Activated B cell treated with CpG ODN at 0.5 μM for 24 hours (primary cell): ENCODE results near the gene TEKT1. TPM values are rescaled to one million over a fixed set of nuclear protein-coding genes. Genes with fewer than 3 reads are reported as not detected.
A peak's percentile ranks its signal among the peaks of the same experiment; 100 is the strongest.

ENCODE experiments used
- ATAC-seq: fragments of 200-7000 bp; cut with Tn5 transposase; one replicate; pipeline ENCODE4 v1.10.0; 2021; ENCODE audit warnings: low read depth, mild to moderate bottlenecking, moderate library complexity
- CTCF ChIA-PET: fragments of 350-600 bp; sonication (Branson Sonifier 250); formaldehyde crosslinking; loops from one replicate; lab custom pipeline; 2021; ENCODE audit warnings: antibody characterized with exemption; lab: Charles Lee
- POLR2A ChIA-PET: fragments of 350-600 bp; sonication (Branson Sonifier 250); formaldehyde crosslinking; loops from one replicate; lab custom pipeline; 2021; ENCODE audit warnings: antibody characterized with exemption; lab: Charles Lee
- DNase-seq: peaks from one replicate; pipeline ENCODE4 v3.0.0; 2022
- H3K27ac Mint-ChIP-seq: one replicate; pipeline ENCODE4 v1.8.0; 2020; ENCODE audit warnings: mixed read lengths
- H3K27me3 Mint-ChIP-seq: one replicate; pipeline ENCODE4 v1.8.0; 2021; ENCODE audit warnings: mixed read lengths
- H3K36me3 Mint-ChIP-seq: one replicate; pipeline ENCODE4 v1.8.0; 2021; ENCODE audit warnings: low read depth, mixed read lengths
- H3K4me1 Mint-ChIP-seq: one replicate; pipeline ENCODE4 v1.8.0; 2021; ENCODE audit warnings: mixed read lengths
- H3K4me3 Mint-ChIP-seq: one replicate; pipeline ENCODE4 v1.8.0; 2020; ENCODE audit warnings: mild to moderate bottlenecking, mixed read lengths
- H3K9me3 Mint-ChIP-seq: one replicate; pipeline ENCODE4 v1.8.0; 2020; ENCODE audit warnings: mixed read lengths
- intact Hi-C: fragments of 100-400 bp; cut with micrococcal nuclease; formaldehyde crosslinking; loops from one replicate; pipeline ENCODE4 v1.15.1; 2024
- total RNA-seq: library from RNA; stranded (reverse); gene quantifications from 2 replicates; pipeline ENCODE4 v1.2.3, GENCODE V29; 2022
- TF ChIP-seq, protein P1 (sequence below): fragments of 200-600 bp; IDR thresholded peaks from one replicate; pipeline ENCODE4 v1.8.0; 2022; ENCODE audit warnings: antibody characterized with exemption, mild to moderate bottlenecking

Gene TEKT1
- total RNA-seq, 1 donor from 2014 or later, result not detected

DNA sequence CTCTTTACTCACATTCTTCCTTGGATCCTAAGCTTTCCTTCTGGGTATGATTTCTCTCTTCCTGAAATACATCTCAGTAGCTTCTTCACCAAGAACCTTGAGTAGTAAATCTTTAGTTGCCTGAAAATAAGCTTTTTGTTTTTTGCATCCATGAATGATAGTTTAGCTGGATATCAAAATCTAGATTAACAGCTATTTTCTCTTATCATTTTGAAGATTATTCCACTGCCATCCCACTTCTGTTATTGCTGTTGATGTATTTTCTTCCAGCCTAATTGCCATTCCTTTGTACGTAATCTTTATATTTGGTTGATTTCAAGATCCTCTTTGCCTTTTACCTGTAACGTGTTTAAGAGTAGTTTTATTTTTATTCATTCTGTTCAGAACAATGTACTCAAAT lies 63.1 kb downstream of the TEKT1 start:
- ChIA-PET CTCF (no interaction called here), POLR2A (no interaction called here)
- Mint-ChIP-seq H3K4me3 (no peak overlapping the region), H3K4me1 (no peaks in the 10 kb centered on the region), H3K36me3 (peaks cover 97% of the 10 kb centered on the region), H3K27ac (no peak overlapping the region), H3K9me3 (peaks cover 45% of the 10 kb centered on the region), H3K27me3 (no peaks in the 10 kb centered on the region)
- TF ChIP-seq, protein P1, sequence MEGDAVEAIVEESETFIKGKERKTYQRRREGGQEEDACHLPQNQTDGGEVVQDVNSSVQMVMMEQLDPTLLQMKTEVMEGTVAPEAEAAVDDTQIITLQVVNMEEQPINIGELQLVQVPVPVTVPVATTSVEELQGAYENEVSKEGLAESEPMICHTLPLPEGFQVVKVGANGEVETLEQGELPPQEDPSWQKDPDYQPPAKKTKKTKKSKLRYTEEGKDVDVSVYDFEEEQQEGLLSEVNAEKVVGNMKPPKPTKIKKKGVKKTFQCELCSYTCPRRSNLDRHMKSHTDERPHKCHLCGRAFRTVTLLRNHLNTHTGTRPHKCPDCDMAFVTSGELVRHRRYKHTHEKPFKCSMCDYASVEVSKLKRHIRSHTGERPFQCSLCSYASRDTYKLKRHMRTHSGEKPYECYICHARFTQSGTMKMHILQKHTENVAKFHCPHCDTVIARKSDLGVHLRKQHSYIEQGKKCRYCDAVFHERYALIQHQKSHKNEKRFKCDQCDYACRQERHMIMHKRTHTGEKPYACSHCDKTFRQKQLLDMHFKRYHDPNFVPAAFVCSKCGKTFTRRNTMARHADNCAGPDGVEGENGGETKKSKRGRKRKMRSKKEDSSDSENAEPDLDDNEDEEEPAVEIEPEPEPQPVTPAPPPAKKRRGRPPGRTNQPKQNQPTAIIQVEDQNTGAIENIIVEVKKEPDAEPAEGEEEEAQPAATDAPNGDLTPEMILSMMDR, result no peak
- ATAC-seq (no peak), DNase-seq (no peak)
- intact Hi-C loops, result no loop called here

GRCh38 chr17:6761779-6762178 lies 69.8 kb downstream of the TEKT1 start:
- ChIA-PET CTCF (no interaction called here), POLR2A (no interaction called here)
- intact Hi-C loops, result no loop called here
- no peak overlapping the region for H3K4me3 Mint-ChIP-seq
- TF ChIP-seq, protein P1, result no peak
- no peak overlapping the region for H3K27ac Mint-ChIP-seq
- H3K27me3 Mint-ChIP-seq, result no peaks in the 10 kb centered on the region
- no peak for ATAC-seq
- H3K9me3 Mint-ChIP-seq, result peaks cover 13% of the 10 kb centered on the region
- peaks cover 15% of the 10 kb centered on the region for H3K4me1 Mint-ChIP-seq
- peaks cover 87% of the 10 kb centered on the region for H3K36me3 Mint-ChIP-seq
- no peak for DNase-seq

- no peak for DNase-seq
- POLR2A ChIA-PET, result interaction anchor here (0.8 kb wide), 1 partner anchor 1873 kb away, joined by 7 read pairs; no protein-coding TSS in a partner anchor
- Mint-ChIP-seq H3K4me1 (peaks cover 38% of the 10 kb centered on the region), H3K27ac (no peak overlapping the region), H3K36me3 (peaks cover 52% of the 10 kb centered on the region), H3K9me3 (no peaks in the 10 kb centered on the region), H3K4me3 (no peak overlapping the region), H3K27me3 (no peaks in the 10 kb centered on the region)
- intact Hi-C loops, result no loop called here
- ATAC-seq, result no peak
- TF ChIP-seq, protein P1, result no peak
- CTCF ChIA-PET, result no interaction called here
Measured at GRCh38 chr17:6757747-6758146, 73.8 kb downstream of the TEKT1 start.

- peak overlapping the region; percentile 93 for H3K4me3 Mint-ChIP-seq
- H3K27me3 Mint-ChIP-seq, result no peaks in the 10 kb centered on the region
- ATAC-seq (no peak), DNase-seq (no peak)
- ChIA-PET POLR2A (interaction anchor here (0.5 to 0.6 kb wide), 2 partner anchors 727 to 1417 kb away, joined by 3 to 4 read pairs; partner anchors contain the start of gene POLR2A), CTCF (no interaction called here)
- no peaks in the 10 kb centered on the region for H3K9me3 Mint-ChIP-seq
- intact Hi-C loops, result no loop called here
- peak overlapping the region; percentile 88 for H3K27ac Mint-ChIP-seq
- peaks cover 38% of the 10 kb centered on the region for H3K4me1 Mint-ChIP-seq
- peaks cover 40% of the 10 kb centered on the region for H3K36me3 Mint-ChIP-seq
- TF ChIP-seq, protein P1, result no peak
Measured at GRCh38 chr17:6756425-6757031, 75.0 kb downstream of the TEKT1 start.

GRCh38 chr17:6755731-6756184 lies 75.8 kb downstream of the TEKT1 start, which contains the start of gene XAF1:
Gene XAF1, plus strand, starts transcription at chr17:6756046. Its CDS starts 33 bp downstream, at chr17:6756079.
- DNase-seq (peak; percentile 34), ATAC-seq (peak; percentile 87)
- TF ChIP-seq, protein P1, result no peak
- Mint-ChIP-seq H3K4me3 (peak within 1 kb of the TSS; percentile 93), H3K36me3 (peaks cover 32% of the 10 kb centered on the region), H3K27me3 (no peaks in the 10 kb centered on the region), H3K4me1 (peaks cover 38% of the 10 kb centered on the region), H3K27ac (peak within 1 kb of the TSS; percentile 88), H3K9me3 (no peaks in the 10 kb centered on the region)
- intact Hi-C loops, result no loop called here
- POLR2A ChIA-PET, result interaction anchor here (0.5 to 0.6 kb wide), 3 partner anchors 24 to 1965 kb away, joined by 3 to 4 read pairs (median 3); no protein-coding TSS in a partner anchor
- CTCF ChIA-PET, result no interaction called here
